HG02798 (cell line): ENCODE results near the gene NCCRP1.
"Not testable (repeated sequence)": the region's sequence is repeated elsewhere in the genome, so short reads cannot be mapped to it uniquely, and the experiment has no call there.

Source experiments
- ATAC-seq: cut with Tn5 transposase; IDR thresholded peaks from one replicate; pipeline ENCODE4 v1.9.1; 2021; ENCODE audit warnings: mild to moderate bottlenecking; ENCODE audit not compliant: unreplicated experiment, poor library complexity

The NCCRP1 gene

GRCh38 chr19:39238209-39238608 is 41.4 kb downstream of the NCCRP1 start:
- ATAC-seq, result no peak

DNA sequence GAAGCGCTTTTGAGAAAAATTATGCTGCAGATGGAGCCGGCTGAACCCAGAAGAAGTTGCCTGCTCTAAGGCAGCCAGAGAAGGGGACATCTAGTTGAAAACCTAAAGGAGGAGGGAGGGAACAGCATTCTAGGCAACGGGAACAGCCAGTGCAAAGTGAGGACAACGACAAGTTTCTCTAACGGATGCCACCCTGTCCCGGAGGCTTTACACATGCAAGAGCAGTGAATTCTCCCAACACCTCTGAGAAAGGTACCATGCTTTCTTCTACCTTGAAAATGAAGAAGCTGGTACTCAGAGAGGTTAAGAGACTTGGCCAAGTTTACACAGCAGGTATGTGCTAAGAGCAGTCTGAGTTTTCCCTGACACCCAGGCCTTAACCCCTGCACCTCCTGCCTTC is 42.2 kb downstream of the NCCRP1 start:
- ATAC-seq, result no peak

GRCh38 chr19:39240421-39240820 is 43.7 kb downstream of the NCCRP1 start:
- ATAC-seq, result no peak

DNA sequence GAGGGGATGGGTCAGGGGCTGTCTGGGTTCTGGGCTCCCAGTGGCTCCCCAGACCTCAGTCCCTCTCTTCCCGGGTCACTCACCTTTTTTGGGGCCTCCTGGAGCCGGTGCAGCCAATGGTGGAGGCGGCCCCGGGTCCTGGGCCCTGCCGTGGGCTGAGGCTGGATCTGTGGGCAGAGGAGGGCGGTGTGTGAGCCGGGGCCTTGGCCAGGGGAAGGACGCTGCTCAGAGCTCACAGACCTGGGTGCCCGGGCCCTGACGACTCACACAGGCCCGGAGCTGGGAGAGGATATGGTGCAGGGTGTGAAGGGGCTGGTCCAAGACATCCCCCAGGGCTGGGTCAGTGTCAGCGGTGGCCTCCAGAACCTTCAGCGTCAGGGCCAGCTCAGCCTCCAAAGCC is 47.0 kb downstream of the NCCRP1 start:
- ATAC-seq, result not testable (repeated sequence)

GRCh38 chr19:39244410-39245100 is 47.8 kb downstream of the NCCRP1 start, which contains the start of gene IFNL3:
TSS of gene IFNL3 (minus strand) at chr19:39245006. CDS start at chr19:39244967, 39 bp downstream.
- not testable (repeated sequence) for ATAC-seq

- ATAC-seq, result not testable (repeated sequence)
These were observed 48.4 kb downstream of the NCCRP1 start for GRCh38 chr19:39245166-39245565.

GRCh38 chr19:39246951-39247669 is 50.3 kb downstream of the NCCRP1 start:
- ATAC-seq, result no peak

DNA sequence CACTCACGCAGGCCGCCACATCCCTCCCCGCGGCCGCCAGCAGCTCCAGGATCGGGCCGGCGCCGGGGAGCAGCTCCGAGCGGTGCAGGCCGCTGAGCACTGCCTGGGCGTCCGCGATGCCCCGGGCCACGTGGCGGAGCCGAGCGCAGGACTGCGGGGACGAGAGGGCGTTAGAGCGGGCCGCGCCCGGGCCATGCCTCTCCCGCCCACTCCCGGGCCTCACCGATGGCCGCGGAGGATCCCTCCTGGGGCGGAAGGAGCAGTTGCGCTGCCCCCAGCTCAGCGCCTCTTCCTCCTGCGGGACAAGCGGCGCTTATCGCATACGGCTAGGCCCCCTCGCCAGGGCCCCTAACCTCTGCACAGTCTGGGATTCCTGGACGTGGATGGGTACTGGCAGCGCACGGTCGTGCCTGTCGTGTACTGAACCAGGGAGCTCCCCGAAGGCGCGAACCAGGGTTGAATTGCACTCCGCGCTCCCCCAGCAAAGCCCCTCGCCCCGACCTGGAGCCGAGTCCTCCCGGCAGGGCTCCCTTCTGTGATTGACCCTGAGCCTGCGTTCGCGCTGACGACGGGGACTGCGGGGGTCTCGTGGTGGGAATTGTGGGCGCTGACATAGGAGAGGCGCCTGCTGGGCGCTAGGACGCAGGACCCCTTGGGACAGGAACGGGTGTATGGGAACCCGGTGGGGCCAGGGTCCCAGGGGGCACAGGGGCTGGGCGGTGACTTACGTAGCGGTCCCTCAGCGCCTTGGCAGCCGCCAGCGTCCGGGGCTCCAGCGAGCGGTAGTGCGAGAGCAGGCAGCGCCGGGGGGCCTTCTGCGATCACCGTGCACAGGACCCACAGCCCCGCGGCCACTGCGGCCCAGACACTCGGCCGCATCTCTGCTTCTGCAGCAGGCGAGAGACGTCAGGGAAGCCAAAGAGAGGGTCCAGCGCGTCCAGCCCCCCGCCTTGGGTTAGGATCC is 51.2 kb downstream of the NCCRP1 start:
- no peak for ATAC-seq

GRCh38 chr19:39248806-39249205 is 52.0 kb downstream of the NCCRP1 start, which contains the start of gene IFNL4:
TSS of gene IFNL4 (minus strand) at chr19:39248856.
- ATAC-seq, result no peak

- ATAC-seq, result no peak
These were observed 54.3 kb downstream of the NCCRP1 start for GRCh38 chr19:39251081-39251480.
